H1 (cell line): ENCODE data around the gene VEPH1. TPM values are rescaled to one million over a fixed set of nuclear protein-coding genes. Genes with fewer than 3 reads are reported as not detected.

Source experiments
- BACH1 ChIP-seq: IDR thresholded peaks from 2 replicates; pipeline ENCODE4 v1.6.1; 2012; ENCODE audit warnings: low read length, improper control_type of control experiment
- BCL11A ChIP-seq, 2 experiments: IDR thresholded peaks; one replicate each; pipeline ENCODE4 v1.6.1; 2011; ENCODE audit warnings: low read depth in 2 of 2, low read length in 2 of 2, mild to moderate bottlenecking in 2 of 2
- KDM1A ChIP-seq: fragments of 200-600, 300-600 bp; sonication (generic); IDR thresholded peaks from 2 replicates; pipeline ENCODE4 v1.7.1; 2016; ENCODE audit warnings: mild to moderate bottlenecking, low read length, borderline replicate concordance
- RNF2 ChIP-seq: fragments of 200-900, 300-1000 bp; sonication (generic); IDR thresholded peaks from 2 replicates; pipeline ENCODE4 v1.7.1; 2016; ENCODE audit warnings: borderline replicate concordance, low read depth, mild to moderate bottlenecking, antibody characterized with exemption, low read length; ENCODE audit not compliant: poor library complexity, severe bottlenecking; ENCODE audit errors: missing control alignments
- SP2 ChIP-seq: IDR thresholded peaks from 2 replicates; pipeline ENCODE4 v1.6.1; 2012; ENCODE audit warnings: mild to moderate bottlenecking, low read length, inconsistent platforms
- SRF ChIP-seq: IDR thresholded peaks from 2 replicates; pipeline ENCODE4 v1.6.1; 2011; ENCODE audit warnings: mild to moderate bottlenecking, low read depth, low read length, moderate library complexity
- polyA plus RNA-seq, 7 experiments: library from polyadenylated mRNA; depleted of rRNA in 3 of 7; stranded (reverse) in 5 of 7; unstranded in 2 of 7; fragments of >200 nt in 5 of 7; fragments of 200-250 nt in 2 of 7; gene quantifications; 1 replicate in 5 of 7; 2 replicates in 1 of 7; 4 replicates in 1 of 7; pipeline versions ENCODE4 v1.2.1 to v1.2.3, GENCODE V29; 2011 to 2013; ENCODE audit warnings: missing spikeins in 2 of 7, mixed read lengths in 2 of 7
- total RNA-seq: library from RNA; stranded (reverse); fragmentation: NEBNext Ultra II Directional; extraction: Animal tissue kit (Norgen Biotek cat#: 25700); gene quantifications from 2 replicates; pipeline ENCODE4 v1.2.1, GENCODE V29; 2021
- TF ChIP-seq, protein P1 (sequence below): IDR thresholded peaks from 2 replicates; pipeline ENCODE4 v1.6.1; 2011; ENCODE audit warnings: low read depth, mild to moderate bottlenecking, low read length; ENCODE audit not compliant: insufficient read depth
- TF ChIP-seq, protein P2 (sequence below): IDR thresholded peaks from 2 replicates; pipeline ENCODE4 v1.6.1; 2011; ENCODE audit warnings: low read length, improper control_type of control experiment

Gene VEPH1
- total and polyA plus RNA-seq, 2 of the 8 experiments (the other 6 are each of a cell fraction or from before 2014, with no cell fraction given), result 12.0 to 18.3 TPM

DNA sequence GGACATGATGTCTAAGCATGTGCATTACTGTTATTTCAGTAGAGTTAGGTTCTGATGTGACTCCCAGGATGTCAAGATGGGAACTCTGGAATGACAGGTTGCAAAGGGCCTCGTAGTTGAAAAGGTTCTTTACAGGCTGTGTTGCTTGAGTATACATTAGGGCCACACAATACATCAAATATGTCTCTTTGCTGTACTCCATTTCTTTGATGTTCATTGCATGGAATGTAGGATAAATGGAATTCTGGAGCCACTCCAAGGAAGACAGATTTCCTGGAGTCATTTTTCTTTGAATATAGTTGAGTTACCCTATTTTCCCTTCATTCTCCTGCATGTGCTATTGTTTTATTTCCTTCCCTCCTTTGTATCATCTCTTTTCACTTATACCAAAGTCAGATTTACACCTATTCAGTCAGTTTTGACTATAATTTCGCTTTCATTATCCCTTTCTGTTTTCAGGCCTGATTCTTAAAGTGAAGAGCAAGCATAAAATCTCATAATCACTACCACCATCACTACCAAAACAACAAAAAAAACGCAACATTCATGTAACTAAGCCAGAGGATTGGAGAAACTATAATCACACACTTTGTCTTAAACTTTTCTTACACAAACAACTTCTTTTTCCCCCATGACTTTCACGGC, 127.8 kb downstream of the VEPH1 start (continued):
- TF ChIP-seq RNF2 (no peak), BCL11A (IDR thresholded peaks at IDR 0.05; ENCODE audit: low read depth in 2 of 2, low read length in 2 of 2) (no peak), BACH1 (no peak), SRF (no peak), SP2 (no peak), KDM1A (no peak)
- TF ChIP-seq, protein P1, sequence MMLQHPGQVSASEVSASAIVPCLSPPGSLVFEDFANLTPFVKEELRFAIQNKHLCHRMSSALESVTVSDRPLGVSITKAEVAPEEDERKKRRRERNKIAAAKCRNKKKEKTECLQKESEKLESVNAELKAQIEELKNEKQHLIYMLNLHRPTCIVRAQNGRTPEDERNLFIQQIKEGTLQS, result no peak
- TF ChIP-seq, protein P2, sequence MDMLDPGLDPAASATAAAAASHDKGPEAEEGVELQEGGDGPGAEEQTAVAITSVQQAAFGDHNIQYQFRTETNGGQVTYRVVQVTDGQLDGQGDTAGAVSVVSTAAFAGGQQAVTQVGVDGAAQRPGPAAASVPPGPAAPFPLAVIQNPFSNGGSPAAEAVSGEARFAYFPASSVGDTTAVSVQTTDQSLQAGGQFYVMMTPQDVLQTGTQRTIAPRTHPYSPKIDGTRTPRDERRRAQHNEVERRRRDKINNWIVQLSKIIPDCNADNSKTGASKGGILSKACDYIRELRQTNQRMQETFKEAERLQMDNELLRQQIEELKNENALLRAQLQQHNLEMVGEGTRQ, result no peak
